ENCODE results near the gene SLC38A6.
A peak's percentile ranks its signal among the peaks of the same experiment; 100 is the strongest.

Gene SLC38A6

GRCh38 chr14:60980811-60981632 lies at the start of gene SLC38A6, which contains the start of gene TRMT5:
Gene SLC38A6 (plus strand): TSS chr14:60981245. CDS start chr14:60981278, 33 bp downstream.
Gene TRMT5 (minus strand): TSS chr14:60981079. CDS start chr14:60980973, 106 bp downstream.
- peak within 1 kb of the TSS; percentile 80 for H3K4me3 ChIP-seq (replicated peaks; ENCODE audit: low read depth, low read length)
- no peak for TF ChIP-seq CTCF (IDR thresholded peaks at IDR 0.05; ENCODE audit: low read depth, low read length, missing control alignments)
- DNase-seq (ENCODE audit: extremely low read depth, low read depth) = peak; percentile 84

GRCh38 chr14:60933920-60934655 lies 47.0 kb upstream of the SLC38A6 start:
- no peak overlapping the region for H3K4me3 ChIP-seq (replicated peaks; ENCODE audit: low read depth, low read length)
- TF ChIP-seq CTCF (IDR thresholded peaks at IDR 0.05; ENCODE audit: low read depth, low read length, missing control alignments) = no peak
- DNase-seq (ENCODE audit: extremely low read depth, low read depth) = no peak

- H3K4me3 ChIP-seq (replicated peaks; ENCODE audit: low read depth, low read length) = no peak overlapping the region
- DNase-seq (ENCODE audit: extremely low read depth, low read depth) = no peak
- no peak for TF ChIP-seq CTCF (IDR thresholded peaks at IDR 0.05; ENCODE audit: low read depth, low read length, missing control alignments)
Observed at GRCh38 chr14:60935319-60935718, 45.7 kb upstream of the SLC38A6 start.

GRCh38 chr14:60943637-60944032 lies 37.4 kb upstream of the SLC38A6 start:
- no peak overlapping the region for H3K4me3 ChIP-seq (replicated peaks; ENCODE audit: low read depth, low read length)
- TF ChIP-seq CTCF (IDR thresholded peaks at IDR 0.05; ENCODE audit: low read depth, low read length, missing control alignments) = no peak
- no peak for DNase-seq (ENCODE audit: extremely low read depth, low read depth)

- DNase-seq (ENCODE audit: extremely low read depth, low read depth) = no peak
- no peak overlapping the region for H3K4me3 ChIP-seq (replicated peaks; ENCODE audit: low read depth, low read length)
- no peak for TF ChIP-seq CTCF (IDR thresholded peaks at IDR 0.05; ENCODE audit: low read depth, low read length, missing control alignments)
Observed at GRCh38 chr14:60944204-60944603, 36.8 kb upstream of the SLC38A6 start.

GRCh38 chr14:60945984-60946383 lies 35.1 kb upstream of the SLC38A6 start:
- no peak for TF ChIP-seq CTCF (IDR thresholded peaks at IDR 0.05; ENCODE audit: low read depth, low read length, missing control alignments)
- no peak overlapping the region for H3K4me3 ChIP-seq (replicated peaks; ENCODE audit: low read depth, low read length)
- no peak for DNase-seq (ENCODE audit: extremely low read depth, low read depth)

Data from HFF-Myc (cell line).